Fibroblast of skin of left quadriceps (primary cell): ENCODE results near the gene S100A2.

Experiments
- DNase-seq, 2 experiments: peaks; one replicate each; pipeline ENCODE4 v3.0.0-alpha.2; 2013; ENCODE audit warnings: low read depth in 2 of 2

The S100A2 gene

DNA sequence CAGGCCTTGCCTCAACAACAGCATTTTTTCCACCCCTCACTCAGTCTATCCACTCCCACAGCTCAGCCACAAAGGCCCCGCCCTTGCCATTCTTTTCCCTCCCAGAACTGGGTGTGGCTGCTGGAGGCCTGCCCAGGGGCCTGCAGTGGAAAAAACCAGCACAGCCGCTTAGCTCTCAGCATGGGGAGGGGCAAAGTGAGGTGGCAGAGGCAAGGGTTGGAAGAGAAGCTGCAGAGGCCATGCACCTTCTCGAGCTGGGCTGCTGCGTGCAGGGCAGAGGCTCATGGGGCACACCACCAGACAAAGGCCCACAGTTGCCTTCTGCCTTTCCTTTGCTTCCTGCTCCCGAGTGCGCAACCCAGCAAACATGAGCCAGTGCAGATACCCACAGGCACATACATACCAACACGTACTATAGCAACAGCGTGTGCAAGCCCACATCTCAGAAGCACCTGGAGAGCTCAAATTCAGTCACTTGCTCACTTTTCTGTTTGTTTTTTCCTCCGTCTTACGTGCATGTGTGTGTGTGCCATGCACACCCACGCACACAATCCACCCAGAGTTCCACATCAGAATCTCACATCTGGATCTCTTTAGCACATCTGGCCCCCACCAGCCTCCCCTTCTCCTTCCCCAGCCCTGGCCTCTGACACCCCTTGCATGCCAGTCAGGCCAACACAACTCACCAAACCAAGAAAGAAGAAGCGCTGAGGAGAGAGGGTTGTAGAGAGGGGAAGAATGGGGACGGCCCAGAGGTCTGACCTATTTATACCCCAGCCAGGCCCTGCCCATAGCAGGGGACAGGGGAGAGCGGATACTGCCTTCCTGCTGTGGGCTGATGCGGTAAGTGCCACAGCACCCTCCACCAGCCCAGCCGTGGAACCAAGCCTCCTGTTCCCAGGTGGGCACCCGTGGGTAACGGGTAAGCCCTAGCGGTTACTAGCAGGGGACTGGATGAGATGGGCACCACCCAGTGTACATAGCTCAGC lies 20.3 kb downstream of the S100A2 start, which contains the start of gene S100A4:
S100A4 (minus strand) TSS at position 740 of the 989 bp plus-strand sequence. CDS start 1,012 bp downstream, outside the sequence.
- DNase-seq: peak; percentile 88 to 90

DNA sequence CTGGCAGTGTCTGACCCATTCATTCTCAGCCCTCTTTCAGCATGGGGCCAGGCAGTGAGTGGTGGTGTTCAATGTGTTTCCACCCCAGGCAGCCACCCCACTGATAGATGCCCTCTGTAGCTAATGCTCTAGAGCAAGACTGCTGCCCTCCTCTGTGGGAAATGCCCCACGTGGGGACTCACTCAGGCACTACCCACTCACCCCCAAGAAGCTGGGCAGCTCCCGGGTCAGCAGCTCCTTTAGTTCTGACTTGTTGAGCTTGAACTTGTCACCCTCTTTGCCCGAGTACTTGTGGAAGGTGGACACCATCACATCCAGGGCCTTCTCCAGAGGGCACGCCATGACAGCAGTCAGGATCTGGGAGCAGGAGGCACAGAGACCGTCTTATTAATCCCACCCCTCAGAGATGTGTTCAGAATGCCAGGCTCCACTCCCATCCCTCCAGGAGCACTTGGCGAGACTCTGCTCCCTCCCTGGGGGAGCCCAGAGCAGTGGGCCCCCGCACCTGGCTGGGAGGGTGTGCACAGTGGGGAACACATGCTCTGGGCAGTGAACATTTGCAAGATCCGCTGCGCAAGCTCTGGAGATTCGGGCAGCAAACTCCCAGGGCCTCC lies 21.1 kb downstream of the S100A2 start:
- DNase-seq: no peak

DNA sequence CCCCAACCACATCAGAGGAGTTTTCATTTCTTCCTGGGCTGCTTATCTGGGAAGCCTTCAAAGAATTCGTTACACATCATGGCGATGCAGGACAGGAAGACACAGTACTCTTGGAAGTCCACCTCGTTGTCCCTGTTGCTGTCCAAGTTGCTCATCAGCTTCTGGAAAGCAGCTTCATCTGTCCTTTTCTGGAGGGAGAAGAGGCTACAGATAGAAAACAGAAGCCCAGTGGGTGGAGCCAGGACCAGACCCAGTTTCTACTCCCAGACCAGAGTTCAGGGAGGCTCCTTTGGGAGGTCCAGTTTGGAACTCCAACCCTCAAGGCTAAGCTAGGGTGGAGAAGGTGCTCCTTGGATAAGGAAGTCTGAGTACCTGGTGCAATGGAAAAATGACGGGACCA lies 21.9 kb downstream of the S100A2 start:
- DNase-seq: no peak

DNA sequence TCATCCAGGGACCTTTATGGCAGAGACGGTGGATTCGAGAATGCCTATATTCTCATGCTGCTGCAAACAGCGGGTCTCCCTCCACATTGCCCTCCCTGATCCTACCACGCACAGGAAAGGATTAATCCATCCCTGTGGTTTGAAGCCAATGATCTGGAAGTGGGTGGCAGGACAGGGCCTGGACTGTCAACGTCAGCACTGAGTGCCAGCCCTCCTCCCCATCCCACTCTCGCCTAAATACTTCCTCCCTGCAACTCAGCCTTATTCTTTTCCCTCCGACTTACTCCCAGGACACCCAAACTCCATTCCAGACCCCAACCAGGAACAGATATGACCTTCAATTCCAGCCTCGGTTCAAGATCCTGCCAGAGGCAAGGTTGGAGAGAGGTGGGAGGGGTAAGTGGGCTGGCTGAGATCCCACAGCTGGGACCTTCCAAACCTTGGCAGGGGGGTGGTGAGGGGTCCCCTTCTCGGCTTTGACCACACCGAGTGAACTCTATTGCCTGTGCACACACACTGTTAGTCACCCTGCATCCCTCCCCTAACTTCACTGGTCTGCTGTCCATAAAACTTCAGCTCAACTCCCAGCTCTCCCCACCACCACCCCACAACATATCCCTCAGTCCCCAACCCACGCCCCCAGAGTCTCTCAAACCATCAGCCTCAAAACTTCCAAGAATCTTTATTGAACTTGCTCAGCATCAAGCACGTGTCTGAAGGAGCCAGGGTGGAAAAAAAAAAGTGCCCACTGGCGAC lies 22.5 kb downstream of the S100A2 start:
- DNase-seq: no peak

DNA sequence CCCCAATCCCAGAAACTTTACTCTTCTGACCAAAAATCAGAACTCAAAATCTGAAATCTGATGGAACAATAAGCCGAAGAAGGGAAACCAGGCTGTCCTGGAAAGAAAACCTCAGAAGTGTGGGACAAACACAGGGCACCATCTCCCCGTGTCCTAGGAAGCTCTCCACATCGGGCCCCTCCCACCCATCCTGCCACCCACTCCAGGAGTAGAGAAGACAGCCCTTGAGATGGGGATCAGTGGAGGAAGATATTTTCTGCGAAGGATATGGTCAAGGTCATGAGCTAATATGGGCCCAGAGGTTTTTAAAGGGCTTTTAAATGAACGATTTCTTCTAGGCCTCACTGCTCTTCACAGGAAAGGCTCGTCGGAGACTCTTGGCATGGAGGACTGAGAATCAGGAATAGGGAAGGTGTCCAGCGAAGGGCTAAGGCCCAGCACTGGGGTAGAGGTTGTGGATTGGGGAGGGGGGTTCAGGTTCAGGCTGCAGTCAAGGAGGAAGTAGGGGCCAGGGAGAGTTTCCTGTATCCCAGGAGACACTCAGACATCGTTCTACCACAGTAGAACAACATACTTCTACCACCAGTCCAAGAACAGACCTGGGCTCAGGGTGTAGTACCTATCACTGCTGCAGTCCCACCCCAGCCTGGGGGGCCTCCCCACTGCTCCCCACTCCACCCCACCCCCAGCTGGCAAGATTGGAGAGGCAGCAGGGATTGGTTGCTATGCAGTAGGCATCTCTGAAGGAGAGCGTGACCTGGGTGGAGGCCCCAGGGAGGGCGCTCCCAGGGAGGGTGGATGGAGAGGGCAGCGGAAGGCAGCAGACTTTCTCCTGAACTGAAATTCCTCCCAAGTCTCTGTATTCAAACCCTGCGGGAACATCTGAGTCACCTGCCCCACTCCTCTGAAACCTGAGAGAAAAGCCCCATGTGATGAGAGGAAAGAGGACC lies 23.7 kb downstream of the S100A2 start:
- no peak for DNase-seq

DNA sequence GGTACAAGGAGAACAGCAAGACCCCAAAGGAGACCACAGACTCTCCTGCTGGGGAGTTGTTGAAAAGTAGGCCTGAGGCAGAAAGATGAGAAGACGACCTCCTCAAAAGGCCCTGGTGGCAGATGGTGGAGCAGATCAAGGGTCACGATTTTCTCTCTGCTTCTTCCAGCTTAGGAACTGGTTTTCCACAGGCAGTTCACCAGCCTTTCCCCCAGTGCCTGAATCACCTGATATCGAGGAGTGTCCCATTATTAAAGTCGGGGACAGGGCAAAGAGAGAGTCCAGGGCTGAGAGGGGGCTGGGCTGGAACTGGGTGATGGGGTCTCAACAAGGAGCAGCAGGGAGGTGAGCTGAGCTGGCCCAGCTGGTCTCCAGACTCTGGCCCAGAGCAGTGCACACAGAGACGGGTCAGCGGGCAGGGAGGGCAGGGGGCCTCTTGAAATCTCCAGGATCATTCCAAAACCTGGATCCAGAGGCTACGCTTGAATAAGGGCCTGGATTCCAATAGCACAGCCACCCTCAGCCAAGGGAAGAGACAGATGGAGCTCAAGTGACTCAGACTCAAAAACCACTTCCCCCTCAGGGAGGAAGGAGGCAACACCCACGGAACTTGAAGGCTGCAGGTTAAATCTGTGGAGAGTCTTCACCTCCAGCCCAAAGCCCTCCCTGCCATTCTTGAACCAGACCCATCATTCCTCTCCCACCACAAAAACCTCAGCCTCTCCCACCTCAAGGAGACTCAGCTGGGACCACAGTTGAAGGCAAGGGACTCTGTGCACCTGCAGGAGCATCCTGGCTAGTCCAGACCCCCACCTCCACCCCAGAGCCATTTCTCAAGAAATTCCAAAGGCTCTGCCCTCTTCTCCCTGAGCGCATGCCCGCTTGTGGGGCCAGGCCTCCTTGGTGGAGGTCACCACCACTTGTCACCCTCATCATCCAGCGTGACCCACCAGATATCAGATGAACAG lies 25.0 kb downstream of the S100A2 start, which contains the start of gene S100A5:
S100A5 (minus strand) TSS at position 541 of the 968 bp plus-strand sequence. CDS start 743 bp downstream, outside the sequence.
- DNase-seq: no peak

DNA sequence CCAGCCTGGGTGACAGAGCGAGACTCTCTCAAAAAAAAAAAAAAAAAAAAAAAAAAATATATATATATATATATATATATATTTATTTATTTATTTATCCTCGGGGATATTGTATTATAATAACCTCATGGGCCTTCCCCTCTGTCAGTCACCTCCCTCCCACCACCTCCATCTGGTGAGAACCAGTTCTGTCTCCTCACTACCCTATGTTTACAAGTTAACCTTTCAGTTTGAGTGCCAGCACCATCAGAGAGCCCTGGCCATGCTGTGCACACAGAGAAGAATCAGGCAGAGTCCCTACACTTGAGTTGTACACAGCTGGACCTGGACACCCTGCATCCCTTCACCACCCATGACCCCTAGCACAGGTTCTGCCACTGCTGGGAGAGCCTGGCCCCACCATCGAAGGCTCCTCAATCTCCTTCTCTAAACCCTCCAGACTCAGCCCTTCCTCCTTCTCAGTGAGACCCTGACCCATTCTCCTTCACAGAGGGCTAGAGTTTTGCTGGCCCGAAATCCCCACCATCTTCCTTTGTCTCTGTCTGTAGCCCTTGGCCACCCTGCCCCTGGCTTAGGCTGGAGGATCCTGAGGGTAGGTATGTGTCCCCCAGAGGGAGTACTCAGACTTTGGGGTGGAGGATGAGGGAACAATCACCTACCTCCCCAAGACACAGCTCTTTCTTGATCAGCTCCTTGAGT lies 26.1 kb downstream of the S100A2 start:
- no peak for DNase-seq

DNA sequence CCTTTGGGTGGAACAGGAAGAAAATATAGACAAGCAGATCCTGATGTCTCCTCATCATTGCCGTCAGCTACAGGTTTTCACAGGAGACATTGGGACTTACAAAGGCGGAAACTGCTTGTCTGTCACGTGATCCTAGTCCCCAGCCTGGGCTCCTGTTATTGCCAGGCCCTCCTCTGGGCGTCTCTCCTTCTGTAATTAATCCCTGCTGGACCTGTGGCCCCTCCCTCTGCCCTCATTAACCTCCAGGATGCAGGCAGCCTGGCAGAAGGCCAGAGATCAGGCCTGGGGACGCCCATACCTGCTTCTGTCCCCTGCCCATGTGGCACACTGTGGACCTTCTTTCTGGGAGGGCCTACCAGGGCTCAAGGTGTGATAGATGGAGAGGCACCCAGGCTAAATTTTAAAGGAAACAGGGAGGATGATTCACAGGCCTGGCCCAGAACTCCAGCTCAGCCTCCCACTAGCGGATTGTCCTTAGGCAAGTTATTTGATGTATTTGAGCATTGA lies 27.3 kb downstream of the S100A2 start:
- no peak for DNase-seq

DNA sequence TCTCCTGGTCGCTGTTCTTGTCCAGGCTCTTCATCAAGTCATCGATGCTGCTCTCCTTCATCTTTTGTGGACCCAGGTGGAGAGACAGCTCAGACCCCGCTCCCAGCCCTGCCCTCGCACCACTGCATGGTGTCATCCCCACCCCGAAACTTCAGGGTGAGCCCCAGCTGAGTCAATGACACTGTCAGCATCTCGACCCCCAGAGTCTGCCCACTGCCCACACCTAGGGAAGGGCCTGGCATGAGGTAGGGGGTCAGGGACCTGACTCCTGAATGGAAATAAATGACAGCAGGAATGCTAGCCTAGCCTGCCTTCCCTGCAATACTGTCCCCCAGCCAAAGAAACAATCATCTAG lies 28.3 kb downstream of the S100A2 start:
- DNase-seq: no peak

DNA sequence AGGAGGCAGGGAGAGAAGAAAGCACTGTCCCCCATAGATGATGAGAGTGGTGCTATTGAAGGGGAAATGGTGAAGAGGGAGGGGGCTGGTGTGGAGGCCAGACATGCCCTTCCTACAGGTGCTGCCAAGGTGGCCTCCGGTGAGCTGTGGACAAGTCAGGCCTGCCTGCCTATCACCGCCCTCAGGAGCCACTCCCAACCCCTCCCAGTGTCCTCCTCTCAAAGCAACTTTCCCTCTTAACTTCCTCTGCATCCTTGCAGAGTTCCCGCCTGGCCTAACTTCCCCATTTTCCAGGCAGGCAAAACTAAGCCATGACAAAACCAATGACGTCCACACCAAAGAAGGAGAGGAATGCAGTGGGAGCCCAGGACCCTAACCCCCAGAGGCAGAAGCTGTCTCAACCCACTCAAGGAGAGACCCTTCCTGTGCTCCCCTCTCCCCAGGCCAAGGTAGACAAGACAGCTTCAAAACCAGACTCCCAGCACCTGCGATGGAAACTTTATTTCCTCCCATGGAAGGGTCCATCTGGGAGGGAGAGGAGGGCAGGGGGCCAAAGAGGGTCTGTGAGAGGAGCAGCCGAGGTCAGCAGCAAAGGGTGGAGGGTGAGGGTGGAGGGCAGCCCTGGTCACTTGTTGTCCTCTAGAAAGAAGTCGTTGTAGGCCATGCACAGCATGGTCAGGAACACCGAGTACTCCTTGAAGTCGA lies 28.8 kb downstream of the S100A2 start:
- DNase-seq: no peak

DNA sequence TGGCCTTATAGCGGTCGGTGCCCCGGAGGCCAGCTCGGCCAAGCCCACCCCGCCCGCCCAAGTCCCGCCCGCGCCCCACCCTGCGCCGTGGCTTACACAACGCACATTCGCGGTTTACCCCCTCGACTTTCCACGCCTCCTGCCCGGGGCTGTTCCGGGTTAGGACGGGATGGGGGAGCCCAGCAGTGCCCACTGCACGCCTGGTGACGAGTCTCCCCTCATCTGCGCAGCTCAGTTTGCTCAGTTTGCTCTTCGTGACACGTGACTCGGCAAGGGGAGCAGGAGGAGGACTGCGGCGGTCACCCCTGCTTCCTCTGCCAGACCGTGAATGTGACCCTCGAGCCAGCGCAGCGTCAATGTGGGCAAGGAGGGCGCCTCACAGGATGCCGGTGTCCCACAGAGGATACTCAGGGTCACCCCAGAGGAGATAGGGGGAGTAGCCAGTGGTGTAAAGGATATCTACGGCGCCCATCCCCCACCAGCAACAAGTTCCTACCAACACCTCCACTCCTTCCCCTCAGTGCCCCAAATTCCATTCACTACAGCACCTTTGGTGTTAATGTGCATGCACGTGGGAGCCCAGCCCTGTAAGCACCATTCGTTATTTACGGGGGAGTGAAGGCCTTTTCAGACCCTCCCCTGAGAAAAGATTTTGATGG lies 29.5 kb downstream of the S100A2 start:
- DNase-seq: peak; percentile 66 to 67

DNA sequence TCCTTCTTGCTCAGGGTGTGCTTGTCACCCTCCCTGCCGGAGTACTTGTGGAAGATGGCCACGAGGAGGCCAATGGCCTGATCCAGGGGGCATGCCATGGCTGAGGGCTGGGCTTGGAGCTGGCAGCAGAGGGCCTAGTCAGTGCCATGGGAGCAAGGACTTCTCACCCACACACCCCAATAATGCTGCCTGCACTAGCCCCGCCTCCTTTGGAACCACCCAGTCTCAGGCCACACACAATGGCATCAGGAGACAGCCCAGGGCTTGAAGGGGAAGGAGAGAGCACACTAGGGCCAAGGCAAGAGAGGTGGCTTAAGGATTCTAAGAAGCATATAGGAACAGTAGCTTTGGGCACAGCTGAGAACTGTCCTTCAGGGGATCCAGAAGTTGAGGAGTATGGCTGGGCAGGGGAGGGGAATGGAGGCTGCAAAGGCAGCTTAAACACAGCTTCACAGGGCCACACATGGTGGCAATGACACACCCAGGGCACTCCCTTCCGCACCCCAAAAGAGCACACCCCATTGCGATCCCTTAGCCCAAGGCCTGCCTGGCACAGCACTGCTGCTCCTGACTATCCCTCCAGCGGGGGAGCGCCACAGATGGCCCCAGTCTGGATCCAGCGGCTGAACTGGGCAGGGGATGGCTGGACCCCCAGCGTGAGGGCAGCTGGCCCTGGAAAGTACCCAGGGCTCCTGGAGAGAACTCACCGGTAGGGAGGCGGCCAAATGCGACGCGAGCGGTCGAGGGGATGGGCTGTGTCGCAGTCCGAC lies 30.2 kb downstream of the S100A2 start, which contains the start of gene S100A6:
S100A6 (minus strand) TSS at position 750 of the 770 bp plus-strand sequence; CDS start at position 98, 652 bp downstream.
- DNase-seq: no peak

DNA sequence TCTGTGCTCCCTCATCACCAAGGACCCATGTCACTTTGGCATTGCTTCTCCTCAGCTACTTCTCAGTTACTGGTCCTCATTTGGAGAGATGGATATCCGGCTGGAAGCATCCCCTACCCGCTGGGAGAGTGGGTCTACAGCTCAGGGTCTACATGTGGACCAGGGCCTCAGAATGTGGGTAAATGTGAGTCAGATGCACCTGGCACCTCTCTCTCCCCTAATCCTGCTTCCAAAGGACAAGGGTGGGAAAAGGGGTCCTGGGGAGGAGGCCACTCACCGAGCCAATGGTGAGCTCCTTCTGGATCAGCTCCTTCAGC lies 30.8 kb downstream of the S100A2 start:
- no peak for DNase-seq

DNA sequence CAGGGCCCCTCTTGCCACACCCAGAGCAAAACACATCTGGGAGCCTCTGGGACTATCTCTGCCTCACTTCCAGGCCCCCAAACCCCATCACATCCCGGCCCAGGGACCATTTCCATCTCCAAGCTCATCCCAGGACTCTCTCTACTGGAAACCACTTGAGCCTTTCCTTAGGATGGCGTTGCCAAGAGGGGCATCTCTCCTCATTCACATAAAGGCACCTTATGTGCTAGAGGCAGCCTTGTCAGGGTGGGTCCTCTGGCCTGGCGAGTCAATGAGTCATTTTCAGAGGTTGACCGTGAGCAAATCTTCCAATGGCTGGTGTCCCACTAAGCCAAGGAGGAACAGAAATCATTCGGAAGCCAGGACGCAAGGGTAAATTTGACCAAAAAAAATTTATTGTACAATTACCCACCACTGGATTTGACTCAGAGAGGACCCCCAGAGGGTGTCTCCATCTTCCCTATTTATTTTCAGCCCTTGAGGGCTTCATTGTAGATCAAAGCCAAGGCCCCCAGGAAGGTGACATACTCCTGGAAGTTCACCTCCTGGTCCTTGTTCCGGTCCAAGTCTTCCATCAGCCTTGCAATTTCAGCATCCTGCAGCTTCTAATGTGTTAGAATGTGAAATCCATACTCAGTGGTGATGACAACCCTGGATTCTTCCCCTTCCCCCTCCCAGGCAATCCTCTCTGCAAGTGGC lies 31.3 kb downstream of the S100A2 start:
- no peak for DNase-seq

DNA sequence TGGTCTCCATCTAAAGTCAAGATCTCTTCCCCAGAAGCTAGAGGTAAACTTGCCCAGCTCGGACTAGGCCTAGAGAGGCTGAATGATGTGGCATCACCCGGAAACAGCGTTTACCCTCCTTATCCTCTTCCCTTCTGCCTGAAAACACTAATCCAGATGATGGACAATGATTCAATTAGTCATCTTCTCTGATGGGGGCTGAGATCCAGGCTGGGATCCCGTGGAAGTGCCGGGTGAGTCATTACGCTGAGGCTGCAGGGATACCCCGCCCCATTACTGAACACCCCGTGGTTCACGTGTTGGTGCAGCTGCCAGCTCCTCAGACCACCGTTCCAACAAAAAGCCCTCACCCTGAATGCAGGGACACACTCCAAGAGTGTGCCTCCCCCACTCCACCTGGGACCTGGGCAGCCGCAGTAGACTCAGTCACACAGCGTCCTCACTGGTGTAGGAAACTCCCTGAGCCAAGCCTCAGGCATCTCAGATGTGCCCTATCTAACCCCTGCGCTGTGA lies 31.9 kb downstream of the S100A2 start:
- DNase-seq: peak; percentile 84
